Lower leg skin (tissue), 4 donors: ENCODE results near the gene ZMYM2. TPM values are rescaled to one million over a fixed set of nuclear protein-coding genes. Genes with fewer than 3 reads are reported as not detected.

Source experiments
- DNase-seq, 2 donors: peaks; one replicate each; pipeline ENCODE4 v3.0.0-alpha.2; 2019; ENCODE audit warnings: low spot score in 2 of 2
- H3K4me3 ChIP-seq: fragments of 200-600 bp; sonication (generic); 2 replicates; pipeline ENCODE4 v1.5.1; 2017; ENCODE audit warnings: mild to moderate bottlenecking, low read depth; ENCODE audit not compliant: poor library complexity, severe bottlenecking
- CTCF ChIP-seq, 3 donors: fragments of 450-650 bp; IDR thresholded peaks; one replicate each; pipeline ENCODE4 v1.5.1; 2016; ENCODE audit warnings: antibody characterized with exemption in 3 of 3, mild to moderate bottlenecking in 3 of 3, moderate library complexity in 2 of 3
- POLR2A ChIP-seq, 2 donors: fragments of 450-650 bp; IDR thresholded peaks; one replicate each; pipeline ENCODE4 v1.6.1; 2016 to 2017; ENCODE audit warnings: antibody characterized with exemption in 2 of 2, mild to moderate bottlenecking in 1 of 2, moderate library complexity in 1 of 2
- WGBS, 2 donors: methylation state at CpG; one replicate each; pipeline ENCODE4 v1.1.5; 2018; 5-methylcytosine and 5-hydroxymethylcytosine counted together
- intact Hi-C: fragments of 100-400 bp; cut with DNase I; formaldehyde crosslinking; loops from one replicate; pipeline ENCODE4 v1.15.0; 2023; ENCODE audit warnings: low total_unique reads
- total RNA-seq, 4 donors: library from RNA; depleted of rRNA; stranded (reverse); fragments of >200 nt; gene quantifications; one replicate each; pipeline ENCODE4 v1.1.0, GENCODE V29; 2016

The ZMYM2 gene
- total RNA-seq, 4 donors from 2014 or later: 37.5 to 58.2 (median 49.5) TPM

- TF ChIP-seq POLR2A (IDR thresholded peaks at IDR 0.05) (no peak), CTCF (IDR thresholded peaks at IDR 0.05) (no peak)
- intact Hi-C loops: no loop called here
- WGBS, 2 donors: 71 to 77% methylated on average over 8 of the region's 8 CpGs
- no peak for DNase-seq
- no peak overlapping the region for H3K4me3 ChIP-seq
Measured at GRCh38 chr13:20134732-20135131, 176.2 kb downstream of the ZMYM2 start.

GRCh38 chr13:20136781-20137703, 178.5 kb downstream of the ZMYM2 start:
- DNase-seq: no peak
- intact Hi-C loops: no loop called here
- no peak overlapping the region for H3K4me3 ChIP-seq
- WGBS, 2 donors: 17 to 24% methylated on average over 49 to 54 of the region's 56 CpGs
- no peak for TF ChIP-seq CTCF (IDR thresholded peaks at IDR 0.05)
- no peak for TF ChIP-seq POLR2A (IDR thresholded peaks at IDR 0.05)

GRCh38 chr13:20137875-20138274, 179.3 kb downstream of the ZMYM2 start:
- TF ChIP-seq CTCF (IDR thresholded peaks at IDR 0.05): no peak
- TF ChIP-seq POLR2A (IDR thresholded peaks at IDR 0.05): no peak
- intact Hi-C loops: no loop called here
- DNase-seq: no peak
- 32 to 50% methylated on average over 2 of the region's 2 CpGs for WGBS, 2 donors
- no peak overlapping the region for H3K4me3 ChIP-seq

GRCh38 chr13:20140487-20140886, 182.0 kb downstream of the ZMYM2 start:
- intact Hi-C loops: no loop called here
- TF ChIP-seq POLR2A (IDR thresholded peaks at IDR 0.05): no peak
- TF ChIP-seq CTCF (IDR thresholded peaks at IDR 0.05): no peak
- 69 to 91% methylated on average over 4 of the region's 4 CpGs for WGBS, 2 donors
- no peak overlapping the region for H3K4me3 ChIP-seq
- no peak for DNase-seq

Other genes starting within 250 kb of the ZMYM2 start
- 10 to 100 TPM; 35.7 to 49.0 (median 47.4) TPM for gene PSPC1, start 175.8 kb upstream of the ZMYM2 start, total RNA-seq
- gene ZMYM5, start 95.1 kb upstream of the ZMYM2 start, total RNA-seq: 10 to 100 TPM; 14.1 to 20.0 (median 18.0) TPM
- under 1 TPM in 3 of 4 donors, not detected in 1; 0.04 to 0.52 (median 0.32) TPM for gene GJA3, start 202.3 kb downstream of the ZMYM2 start, total RNA-seq
- 100 to 1,000 TPM in 1 of 4 donors, 10 to 100 TPM in 3; 46.7 to 160 (median 63.0) TPM for gene GJB2, start 234.2 kb downstream of the ZMYM2 start, total RNA-seq